Measurements from ENCODE around the gene PRDX6. TPM values are rescaled to one million over a fixed set of nuclear protein-coding genes. Genes with fewer than 3 reads are reported as not detected.

Gene PRDX6
- total RNA-seq, 2 donors from 2014 or later: 308 to 637 TPM

- no peak for DNase-seq
- Histone ChIP-seq H3K27ac (no peak overlapping the region), H3K36me3 (no peaks in the 10 kb centered on the region), H3K27me3 (no peaks in the 10 kb centered on the region), H3K4me3 (no peak overlapping the region), H3K9ac (ENCODE audit: low read depth in 2 of 2, low read length in 2 of 2) (no peak overlapping the region), H3K4me1 (no peaks in the 10 kb centered on the region), H3K9me3 (no peaks in the 10 kb centered on the region)
- intact Hi-C loops (cut with DNase I): no loop called here
- TF ChIP-seq CTCF (IDR thresholded peaks at IDR 0.05): no peak
Observed at GRCh38 chr1:173532237-173532636, 55.1 kb downstream of the PRDX6 start.

GRCh38 chr1:173536223-173536622, 59.1 kb downstream of the PRDX6 start:
- no peak for TF ChIP-seq CTCF (IDR thresholded peaks at IDR 0.05)
- no peak overlapping the region for H3K9ac ChIP-seq (ENCODE audit: low read depth in 2 of 2, low read length in 2 of 2)
- H3K27ac ChIP-seq: no peak overlapping the region
- no peaks in the 10 kb centered on the region for H3K4me1 ChIP-seq
- no peaks in the 10 kb centered on the region for H3K36me3 ChIP-seq
- DNase-seq: no peak
- H3K4me3 ChIP-seq: no peak overlapping the region
- intact Hi-C loops (cut with DNase I): no loop called here
- no peaks in the 10 kb centered on the region for H3K9me3 ChIP-seq
- no peaks in the 10 kb centered on the region for H3K27me3 ChIP-seq

Other genes with a start within 250 kb of the PRDX6 start
- not detected for gene SLC9C2, start 125.7 kb downstream of the PRDX6 start, total RNA-seq
- not detected for gene TEX50, start 158.0 kb downstream of the PRDX6 start, total RNA-seq
- gene ANKRD45, start 192.5 kb downstream of the PRDX6 start, total RNA-seq: under 1 TPM; 0.49 to 0.96 TPM
- gene KLHL20, start 237.6 kb downstream of the PRDX6 start, total RNA-seq: 10 to 100 TPM; 14.9 to 22.5 TPM